H7 (cell line): ENCODE measurements around the gene TSHZ1. TPM values are rescaled to one million over a fixed set of nuclear protein-coding genes. Genes with fewer than 3 reads are reported as not detected.

ENCODE experiments used
- DNase-seq: peaks from one replicate; pipeline ENCODE4 v3.0.0; 2012
- H3K27me3 ChIP-seq: 2 replicates; pipeline ENCODE4 v1.6.0; 2011; ENCODE audit warnings: mild to moderate bottlenecking, low read length; ENCODE audit not compliant: control insufficient read depth, insufficient read depth
- H3K36me3 ChIP-seq: replicated peaks from 2 replicates; pipeline ENCODE4 v1.5.1; 2011; ENCODE audit warnings: low read length; ENCODE audit not compliant: control insufficient read depth, insufficient read depth
- H3K4me3 ChIP-seq: 2 replicates; pipeline ENCODE4 v1.5.1; 2011; ENCODE audit warnings: low read depth, mild to moderate bottlenecking, control low read depth, low read length, moderate library complexity; ENCODE audit not compliant: insufficient read depth
- total RNA-seq: library from RNA; depleted of rRNA; stranded (reverse); fragments of >200 nt; shearing (Covaris generic); gene quantifications from 2 replicates; pipeline ENCODE4 v1.2.3, GENCODE V29; 2014

TSHZ1 gene
- total RNA-seq, 1 experiment from 2014 or later, result 4.6 TPM

DNA sequence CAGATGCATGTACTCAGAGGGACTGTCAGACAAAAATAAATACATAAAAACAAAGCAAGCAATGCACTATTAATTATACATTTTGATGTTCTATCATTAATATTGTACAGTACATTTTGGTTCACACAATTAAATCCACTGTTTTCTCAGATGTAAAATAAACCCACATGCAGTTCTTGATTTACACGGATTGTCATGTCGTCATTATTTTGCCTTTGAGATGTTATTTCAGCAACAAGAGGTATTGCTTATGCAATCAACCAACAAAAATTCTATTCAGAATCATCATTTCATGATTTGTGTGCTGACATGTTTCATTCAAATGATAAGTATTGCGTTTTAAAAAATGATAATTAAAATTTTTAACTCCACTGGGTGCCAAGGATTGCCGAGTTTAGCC, 79.2 kb downstream of the TSHZ1 start:
- H3K27me3 ChIP-seq, result no peaks in the 10 kb centered on the region
- no peak for DNase-seq
- no peaks in the 10 kb centered on the region for H3K36me3 ChIP-seq
- no peak overlapping the region for H3K4me3 ChIP-seq

DNA sequence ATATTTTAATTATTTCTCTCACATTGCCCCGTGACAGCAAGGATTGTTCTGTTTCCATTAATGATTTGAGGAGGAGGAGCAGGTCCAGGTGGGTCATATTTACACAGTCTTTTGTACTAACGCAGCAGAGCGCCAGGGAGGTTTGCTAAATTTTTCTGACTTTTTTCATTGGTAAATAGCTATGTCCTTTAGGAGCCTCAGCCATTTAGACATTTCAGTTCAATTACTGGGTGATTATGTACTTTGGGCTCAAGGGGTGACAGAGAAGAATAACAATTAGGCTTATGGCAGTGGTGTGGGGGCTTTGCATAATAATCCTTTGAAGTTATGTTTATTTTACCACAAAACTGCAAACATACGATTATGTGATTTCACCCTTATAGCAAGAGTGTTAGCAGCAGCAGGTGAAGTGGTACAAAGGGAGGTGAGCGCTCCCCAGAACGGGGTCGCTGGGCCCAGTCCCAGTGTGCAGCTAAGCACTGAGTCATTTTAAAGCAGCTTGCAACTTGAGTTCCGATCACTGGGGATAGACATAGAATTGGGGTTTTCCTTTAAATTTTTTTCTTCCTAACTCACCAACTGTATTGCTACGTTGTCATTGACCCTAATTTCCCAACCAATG, 80.3 kb downstream of the TSHZ1 start:
- no peak overlapping the region for H3K4me3 ChIP-seq
- DNase-seq, result no peak
- no peaks in the 10 kb centered on the region for H3K36me3 ChIP-seq
- H3K27me3 ChIP-seq, result no peaks in the 10 kb centered on the region

DNA sequence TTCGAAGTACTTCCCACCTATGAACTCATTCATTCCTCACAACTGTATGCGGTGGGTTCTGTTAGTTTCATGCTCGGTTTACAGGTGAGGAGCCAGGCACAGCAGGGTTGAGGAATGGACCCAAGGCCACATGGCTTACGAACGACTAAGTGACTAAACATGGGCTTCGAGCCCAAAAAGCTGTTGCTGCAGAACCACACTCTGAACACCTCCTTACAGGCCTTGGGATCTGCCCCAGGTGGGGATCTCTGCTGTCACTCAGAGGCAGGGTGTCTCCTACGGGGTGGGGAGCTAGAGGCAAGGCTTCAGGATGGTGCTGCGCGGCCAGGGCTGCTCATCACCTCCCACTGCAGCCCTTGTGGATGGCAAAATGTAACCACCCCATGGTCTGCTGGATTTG, 80.9 kb downstream of the TSHZ1 start:
- Histone ChIP-seq H3K36me3 (no peaks in the 10 kb centered on the region), H3K4me3 (no peak overlapping the region), H3K27me3 (no peaks in the 10 kb centered on the region)
- DNase-seq, result no peak

DNA sequence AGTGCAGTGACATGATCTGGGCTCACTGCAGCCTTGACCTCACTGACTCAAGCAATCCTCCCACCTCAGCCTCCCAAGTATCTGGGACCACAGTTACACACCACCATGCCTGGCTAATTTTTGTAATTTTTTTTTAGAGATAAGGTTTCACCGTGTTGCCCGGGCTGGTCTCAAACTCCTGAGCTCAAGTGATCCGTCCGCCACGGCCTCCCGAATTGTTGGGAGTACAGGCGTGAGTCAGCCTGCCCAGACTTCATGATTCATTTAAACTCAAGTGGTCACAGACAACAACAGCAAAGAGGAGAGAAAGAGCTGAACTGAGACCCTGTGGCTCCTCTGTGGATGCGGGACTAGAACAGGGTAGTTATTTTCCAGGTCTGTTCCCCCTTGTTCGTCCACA, 83.0 kb downstream of the TSHZ1 start:
- Histone ChIP-seq H3K36me3 (no peaks in the 10 kb centered on the region), H3K4me3 (no peak overlapping the region)
- no peak for DNase-seq

DNA sequence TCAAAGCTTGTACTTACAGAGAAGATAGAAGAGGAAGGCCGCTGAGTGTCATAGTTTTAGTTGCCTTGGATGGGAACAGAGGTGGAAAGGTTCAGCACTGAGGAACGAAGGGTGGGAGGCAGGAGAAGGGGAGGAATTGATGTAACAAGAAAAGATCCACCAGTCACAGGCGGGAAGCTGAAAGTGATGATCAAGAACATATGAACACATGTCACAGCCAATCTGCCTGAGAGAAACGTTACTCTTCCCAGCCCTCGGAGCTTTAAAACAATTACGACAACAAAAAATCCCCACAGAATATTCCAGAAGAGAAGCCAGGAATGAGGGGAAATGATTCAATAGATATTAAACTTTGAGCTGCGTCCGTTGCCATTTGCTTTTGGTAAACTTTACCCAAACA, 87.1 kb downstream of the TSHZ1 start:
- no peak for DNase-seq
- Histone ChIP-seq H3K4me3 (no peak overlapping the region), H3K36me3 (no peaks in the 10 kb centered on the region), H3K27me3 (no peaks in the 10 kb centered on the region)

More for the DNA sequence above, 83.0 kb downstream of the TSHZ1 start:
- H3K27me3 ChIP-seq, result no peaks in the 10 kb centered on the region

DNA sequence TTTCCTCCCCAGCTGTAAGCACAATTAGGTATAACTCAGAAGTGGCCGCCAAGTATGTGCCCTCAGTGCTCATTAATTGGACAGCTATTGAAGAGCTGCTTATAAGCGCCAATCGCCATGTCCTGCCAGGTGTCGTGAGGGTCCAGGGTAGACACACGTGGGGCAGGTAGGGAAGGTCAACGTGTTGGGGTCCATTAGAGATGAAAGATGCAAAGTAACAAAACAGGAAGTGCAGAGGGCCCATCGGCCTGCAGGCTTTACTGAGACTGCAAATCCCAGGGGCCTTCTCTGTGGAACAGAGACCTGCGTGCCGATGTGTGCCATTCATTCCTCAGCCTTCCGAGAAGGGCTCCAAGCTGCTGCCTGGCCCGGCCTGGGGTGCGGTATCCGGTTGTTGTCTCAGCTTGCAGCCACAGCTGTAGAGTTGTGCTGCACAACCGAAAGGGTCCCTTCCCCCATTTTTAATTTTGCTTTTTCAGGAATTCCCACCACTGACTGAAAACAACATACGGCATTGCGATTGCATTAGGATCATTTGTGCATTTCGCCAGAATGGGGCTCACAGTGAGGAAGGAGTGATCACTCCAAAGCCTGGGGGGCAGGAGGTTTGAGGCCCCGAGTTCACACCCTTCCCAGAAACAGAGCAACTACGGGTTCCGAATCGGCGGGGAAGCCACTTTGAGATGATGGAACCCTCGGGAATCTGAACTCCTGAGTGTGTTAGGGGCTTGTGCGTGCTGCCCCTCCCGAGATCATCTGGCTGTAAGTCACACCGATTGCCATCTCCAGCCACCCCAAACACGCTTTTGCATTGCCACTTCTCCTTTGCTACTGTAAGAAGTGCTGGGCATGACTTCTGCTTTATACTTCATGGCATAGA, 94.3 kb downstream of the TSHZ1 start:
- Histone ChIP-seq H3K36me3 (no peaks in the 10 kb centered on the region), H3K27me3 (no peaks in the 10 kb centered on the region), H3K4me3 (no peak overlapping the region)
- DNase-seq, result no peak

DNA sequence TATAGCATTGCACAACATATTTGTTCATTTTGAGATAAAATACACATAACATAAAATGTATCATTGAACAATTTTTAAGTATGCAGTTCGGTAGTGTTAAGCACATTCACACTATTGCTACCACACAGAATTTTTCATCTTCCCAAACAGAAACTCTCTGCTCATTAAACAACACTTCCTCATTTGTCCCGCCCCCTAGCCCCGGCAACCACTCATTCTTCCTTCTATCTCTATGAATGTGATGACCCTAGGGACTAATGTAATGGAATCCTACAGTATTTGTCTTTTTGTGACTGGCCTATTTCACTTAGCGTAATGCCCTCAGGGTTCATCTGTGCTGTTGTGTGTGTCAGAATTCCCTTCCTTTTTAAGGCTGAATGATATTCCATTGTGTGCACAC, 95.4 kb downstream of the TSHZ1 start:
- Histone ChIP-seq H3K27me3 (no peaks in the 10 kb centered on the region), H3K36me3 (no peaks in the 10 kb centered on the region), H3K4me3 (no peak overlapping the region)
- DNase-seq, result no peak

DNA sequence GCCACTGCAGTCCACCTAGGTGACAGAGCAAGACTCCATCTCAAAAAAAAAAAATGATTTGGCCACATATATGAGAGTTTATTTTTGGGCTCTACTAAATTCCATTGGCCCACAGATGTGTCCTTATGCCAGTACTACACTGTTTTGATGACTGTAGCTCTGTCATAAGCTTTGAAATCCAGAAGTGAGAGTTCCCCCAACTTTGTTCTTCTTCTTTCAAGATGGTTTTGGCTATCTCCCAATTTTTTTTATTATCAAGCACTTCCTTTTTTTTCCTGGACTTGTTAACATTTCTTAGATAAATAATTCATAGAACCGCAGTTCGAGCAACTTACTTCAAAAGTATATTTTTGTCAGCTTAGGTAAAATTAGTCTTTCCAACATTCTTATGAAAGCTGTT, 96.9 kb downstream of the TSHZ1 start:
- Histone ChIP-seq H3K27me3 (no peaks in the 10 kb centered on the region), H3K36me3 (no peaks in the 10 kb centered on the region), H3K4me3 (no peak overlapping the region)
- no peak for DNase-seq

DNA sequence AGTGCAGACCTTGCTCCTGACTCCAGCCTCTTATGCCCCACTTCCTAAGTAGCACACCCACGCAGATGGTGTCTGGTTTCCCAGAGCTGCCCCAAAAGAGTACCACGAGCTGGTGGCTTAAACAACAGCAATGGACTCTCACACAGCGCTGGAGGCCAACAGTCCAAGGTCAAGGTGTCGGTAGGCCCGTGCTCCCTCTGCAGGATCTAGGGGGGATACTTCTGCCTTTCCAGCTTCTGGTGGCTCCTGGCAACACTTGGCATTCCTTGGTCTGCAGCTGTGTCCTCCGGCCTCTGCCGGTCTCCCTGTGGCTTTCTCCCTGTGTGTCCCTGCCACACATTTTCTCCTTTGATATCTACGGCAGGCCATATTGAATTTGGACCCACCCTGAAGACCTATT, 99.0 kb downstream of the TSHZ1 start:
- H3K4me3 ChIP-seq, result no peak overlapping the region
- no peak for DNase-seq
- no peaks in the 10 kb centered on the region for H3K36me3 ChIP-seq
- no peaks in the 10 kb centered on the region for H3K27me3 ChIP-seq

DNA sequence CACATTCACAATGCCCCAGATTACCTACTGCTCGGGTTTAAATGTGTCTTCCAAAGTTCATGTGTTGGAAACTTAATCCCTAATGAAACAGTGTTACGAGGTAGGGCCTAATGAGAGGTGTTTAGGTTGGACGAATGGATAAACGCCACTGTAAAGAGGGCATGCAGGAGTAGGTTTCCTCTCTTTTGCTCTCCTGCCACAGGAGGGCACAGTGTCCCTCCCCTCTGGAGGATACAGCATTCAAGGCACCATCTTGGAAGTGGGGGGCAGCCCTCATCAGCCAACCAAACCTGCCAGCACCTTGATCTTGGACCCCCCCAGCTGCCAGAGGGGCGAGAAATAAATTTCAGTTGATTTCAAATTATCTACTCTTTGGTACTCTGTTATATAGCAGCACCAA, 103.5 kb downstream of the TSHZ1 start:
- no peak overlapping the region for H3K4me3 ChIP-seq
- no peaks in the 10 kb centered on the region for H3K27me3 ChIP-seq
- DNase-seq, result no peak
- H3K36me3 ChIP-seq, result no peaks in the 10 kb centered on the region

DNA sequence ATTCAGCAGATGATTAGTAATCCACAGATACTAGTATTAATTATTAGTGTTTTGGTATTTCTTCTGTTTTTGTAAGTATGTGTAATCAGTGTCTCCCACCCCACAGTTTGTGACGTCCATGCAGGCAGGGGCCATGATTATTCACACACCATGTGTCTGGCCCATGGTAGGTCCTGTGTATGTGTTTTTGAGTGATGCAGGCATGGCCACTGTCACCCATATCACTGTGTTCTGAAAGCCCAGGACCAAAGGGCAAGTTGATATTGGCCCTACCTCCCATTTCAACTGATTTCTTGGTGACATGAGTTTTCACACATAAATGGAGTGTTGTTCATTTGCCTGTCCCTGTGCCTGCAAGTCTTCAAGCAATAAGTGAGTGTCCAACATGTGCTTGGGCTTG, 104.0 kb downstream of the TSHZ1 start:
- Histone ChIP-seq H3K27me3 (no peaks in the 10 kb centered on the region), H3K4me3 (no peak overlapping the region), H3K36me3 (no peaks in the 10 kb centered on the region)
- DNase-seq, result no peak

DNA sequence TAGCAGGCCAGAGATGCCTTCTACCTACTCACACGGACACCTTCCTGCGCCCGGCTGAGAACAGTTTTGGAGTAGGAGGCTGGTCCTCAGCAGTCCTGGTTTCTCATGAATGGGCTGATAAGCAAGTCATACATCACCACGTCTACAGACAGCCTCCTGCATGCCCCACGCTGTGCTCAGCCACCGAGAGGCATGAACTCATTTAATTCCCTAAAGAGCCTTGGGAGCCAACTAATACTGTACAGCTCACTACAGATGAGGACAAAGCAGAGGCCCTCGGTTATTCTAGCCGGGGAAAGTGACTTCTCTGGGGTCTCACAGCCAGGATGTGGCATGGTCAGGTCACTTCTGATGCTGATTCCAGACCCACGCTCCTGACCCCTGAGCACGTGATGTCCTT, 105.6 kb downstream of the TSHZ1 start:
- Histone ChIP-seq H3K27me3 (no peaks in the 10 kb centered on the region), H3K36me3 (no peaks in the 10 kb centered on the region), H3K4me3 (no peak overlapping the region)
- DNase-seq, result no peak

DNA sequence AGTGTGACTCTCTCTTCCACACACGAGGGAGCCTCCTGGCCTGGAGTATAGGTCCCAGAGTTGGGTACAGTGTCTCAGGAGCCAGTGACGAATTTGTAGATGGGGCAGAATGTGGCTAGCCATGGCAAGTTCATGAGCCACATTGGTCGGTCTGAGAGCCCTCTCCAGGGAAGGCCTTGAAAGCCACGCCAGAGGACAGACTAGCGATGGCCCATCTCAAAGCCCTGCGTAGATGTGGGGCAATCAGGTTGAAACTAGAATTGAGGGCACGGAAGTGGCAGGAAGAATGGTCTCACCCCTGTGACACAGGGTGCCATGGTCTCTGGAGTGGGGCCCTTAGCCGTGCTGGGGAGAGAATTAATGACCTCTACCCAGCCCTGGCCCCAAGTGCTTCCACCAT, 106.2 kb downstream of the TSHZ1 start:
- no peak for DNase-seq
- Histone ChIP-seq H3K36me3 (no peaks in the 10 kb centered on the region), H3K27me3 (no peaks in the 10 kb centered on the region), H3K4me3 (no peak overlapping the region)

DNA sequence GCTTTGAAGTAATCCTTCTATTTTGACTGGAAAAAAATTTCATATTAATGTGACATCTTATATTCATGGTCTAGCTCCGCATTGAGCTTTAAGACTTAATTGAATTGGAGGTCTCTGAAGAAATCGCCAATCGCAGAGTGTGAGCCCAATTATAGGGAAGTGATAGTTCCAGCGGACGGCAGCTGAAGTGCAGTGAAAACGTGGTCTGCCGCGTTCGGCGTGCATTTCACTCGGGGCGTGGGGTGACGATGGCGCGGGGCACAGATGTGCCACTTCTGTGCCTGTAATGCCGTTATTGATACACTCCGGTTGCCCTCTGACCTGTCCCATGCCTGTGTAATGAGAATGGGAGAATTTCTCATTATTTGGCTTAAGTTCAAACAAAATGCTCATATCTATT, 106.7 kb downstream of the TSHZ1 start:
- DNase-seq, result no peak
- H3K36me3 ChIP-seq, result no peaks in the 10 kb centered on the region
- no peak overlapping the region for H3K4me3 ChIP-seq
- no peaks in the 10 kb centered on the region for H3K27me3 ChIP-seq

DNA sequence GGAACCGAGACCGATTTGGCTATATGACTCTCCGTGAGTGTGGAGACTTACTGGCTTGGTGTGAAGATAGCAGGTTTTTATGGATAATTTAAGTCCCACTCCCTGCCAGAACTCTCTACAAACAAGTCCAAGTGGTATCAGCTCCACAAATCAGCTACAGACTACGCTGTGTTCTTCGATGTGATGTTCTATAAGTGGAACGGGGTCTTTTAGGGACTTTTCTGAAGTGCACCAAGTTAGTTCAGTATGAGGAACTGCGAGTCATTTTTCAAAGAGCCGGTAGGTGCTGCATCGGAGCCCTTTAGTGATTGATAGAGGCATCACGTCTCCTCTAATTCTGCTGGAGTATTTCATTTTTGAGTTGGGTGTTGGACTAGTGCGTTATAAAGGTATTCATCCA, 107.1 kb downstream of the TSHZ1 start:
- DNase-seq, result no peak
- Histone ChIP-seq H3K36me3 (no peaks in the 10 kb centered on the region), H3K27me3 (no peaks in the 10 kb centered on the region), H3K4me3 (no peak overlapping the region)
